IMR-90 (cell line): ENCODE data around the gene MLH1. TPM values are rescaled to one million over a fixed set of nuclear protein-coding genes. Genes with fewer than 3 reads are reported as not detected.
A peak's percentile ranks its signal among the peaks of the same experiment; 100 is the strongest.

Experiments
- ATAC-seq: fragments of 200-7000 bp; cut with Tn5 transposase; 2 replicates; pipeline ENCODE4 v1.9.1; 2020; ENCODE audit warnings: low read depth, mild to moderate bottlenecking, moderate library complexity
- BruUV-seq: library from RNA; stranded (reverse); fragments of 400-500 nt; replicated peaks from 2 replicates; lab custom pipeline; 2021; lab: Mats Ljungman, UMichigan
- CTCF ChIA-PET: fragments of 300-600 bp; formaldehyde crosslinking; extraction: SDS; loops from one replicate; lab custom pipeline; 2021; ENCODE audit warnings: antibody characterized with exemption; lab: Yijun Ruan, JAX
- POLR2A ChIA-PET: fragments of 300-600 bp; sonication (Branson Sonifier 250); formaldehyde crosslinking; loops from one replicate; lab custom pipeline; 2022; ENCODE audit warnings: antibody characterized with exemption; ENCODE audit not compliant: unreplicated experiment; lab: Charles Lee
- DNase-seq: peaks from one replicate; pipeline ENCODE4 v3.0.0; 2013
- H2AFZ ChIP-seq: replicated peaks from 2 replicates; pipeline ENCODE3; 2013; ENCODE audit warnings: low read length, mild to moderate bottlenecking; ENCODE audit not compliant: poor library complexity
- H2AK5ac ChIP-seq: 2 replicates; pipeline ENCODE4 v1.6.1; 2013; ENCODE audit warnings: low read depth, low read length, inconsistent platforms
- H2AK9ac ChIP-seq: replicated peaks from 2 replicates; pipeline ENCODE3; 2013; ENCODE audit warnings: mild to moderate bottlenecking, low read depth, low read length, moderate library complexity; ENCODE audit not compliant: poor library complexity
- H2BK120ac ChIP-seq: 2 replicates; pipeline ENCODE4 v1.6.1; 2013; ENCODE audit warnings: low read depth, low read length, inconsistent platforms
- H2BK15ac ChIP-seq: 3 replicates; pipeline ENCODE4 v1.6.1; 2013; ENCODE audit warnings: low read depth, low read length, inconsistent platforms
- H2BK20ac ChIP-seq: 2 replicates; pipeline ENCODE4 v1.6.1; 2013; ENCODE audit warnings: low read depth, mild to moderate bottlenecking, inconsistent platforms, low read length, moderate library complexity
- H2BK5ac ChIP-seq: 2 replicates; pipeline ENCODE4 v1.6.1; 2013; ENCODE audit warnings: mild to moderate bottlenecking, low read depth, low read length, inconsistent platforms; ENCODE audit not compliant: poor library complexity, severe bottlenecking
- H3K14ac ChIP-seq: replicated peaks from 2 replicates; pipeline ENCODE4 v1.6.1; 2013; ENCODE audit warnings: low read depth, low read length, inconsistent platforms
- H3K18ac ChIP-seq: 2 replicates; pipeline ENCODE4 v1.6.1; 2013; ENCODE audit warnings: low read depth, low read length, control low read depth
- H3K23ac ChIP-seq: 2 replicates; pipeline ENCODE4 v1.6.1; 2013; ENCODE audit warnings: low read depth, low read length, inconsistent platforms
- H3K27ac ChIP-seq: 2 replicates; pipeline ENCODE4 v1.5.1; 2013; ENCODE audit warnings: mild to moderate bottlenecking, control low read depth, low read length; ENCODE audit not compliant: insufficient read depth
- H3K27me3 ChIP-seq: 2 replicates; pipeline ENCODE4 v1.6.1; 2013; ENCODE audit warnings: low read length; ENCODE audit not compliant: control insufficient read depth, insufficient read depth
- H3K36me3 ChIP-seq: 2 replicates; pipeline ENCODE4 v1.6.1; 2013; ENCODE audit warnings: low read length, mixed read lengths; ENCODE audit not compliant: control insufficient read depth, insufficient read depth
- H3K4ac ChIP-seq: 2 replicates; pipeline ENCODE4 v1.6.1; 2013; ENCODE audit warnings: low read depth, low read length, inconsistent platforms
- H3K4me1 ChIP-seq: 2 replicates; pipeline ENCODE4 v1.6.1; 2013; ENCODE audit warnings: low read length, mixed read lengths; ENCODE audit not compliant: control insufficient read depth, insufficient read depth
- H3K4me2 ChIP-seq: 2 replicates; pipeline ENCODE4 v1.6.1; 2013; ENCODE audit warnings: low read depth, mild to moderate bottlenecking, control low read depth, low read length, moderate library complexity
- H3K4me3 ChIP-seq: 2 replicates; pipeline ENCODE4 v1.5.1; 2013; ENCODE audit warnings: low read depth, mild to moderate bottlenecking, control low read depth, low read length, moderate library complexity; ENCODE audit not compliant: insufficient read depth
- H3K56ac ChIP-seq: 2 replicates; pipeline ENCODE4 v1.6.1; 2013; ENCODE audit warnings: low read length, inconsistent platforms; ENCODE audit not compliant: insufficient read depth; ENCODE audit errors: extremely low read depth
- H3K79me1 ChIP-seq, 2 experiments: 2 replicates each; pipeline ENCODE4 v1.6.1; 2013; ENCODE audit warnings: low read length in 2 of 2, inconsistent platforms in 1 of 2, low read depth in 1 of 2
- H3K9ac ChIP-seq: 2 replicates; pipeline ENCODE4 v1.6.1; 2013; ENCODE audit warnings: low read depth, low read length, control low read depth
- H3K9me1 ChIP-seq: 2 replicates; pipeline ENCODE4 v1.6.1; 2013; ENCODE audit warnings: low read length, inconsistent platforms; ENCODE audit not compliant: insufficient read depth
- H3K9me3 ChIP-seq: 2 replicates; pipeline ENCODE4 v1.6.1; 2013; ENCODE audit warnings: low read length; ENCODE audit not compliant: control insufficient read depth, insufficient read depth
- H4K20me1 ChIP-seq: 2 replicates; pipeline ENCODE4 v1.6.1; 2013; ENCODE audit warnings: low read length, inconsistent platforms; ENCODE audit not compliant: insufficient read depth
- H4K5ac ChIP-seq: 2 replicates; pipeline ENCODE4 v1.6.1; 2013; ENCODE audit warnings: mild to moderate bottlenecking, low read depth, low read length, control low read depth
- H4K8ac ChIP-seq, 2 experiments: 2 replicates each; pipeline ENCODE4 v1.6.1; 2013; ENCODE audit warnings: low read depth in 2 of 2, low read length in 2 of 2, control low read depth in 1 of 2, inconsistent platforms in 1 of 2
- H4K91ac ChIP-seq: 2 replicates; pipeline ENCODE4 v1.6.1; 2013; ENCODE audit warnings: low read depth, low read length, inconsistent platforms; ENCODE audit not compliant: insufficient read depth
- BHLHE40 ChIP-seq: fragments of 150-350 bp; IDR thresholded peaks from 2 replicates; pipeline ENCODE4 v1.6.1; 2016; ENCODE audit warnings: mild to moderate bottlenecking, low read depth, low read length
- CEBPB ChIP-seq: IDR thresholded peaks from 2 replicates; pipeline ENCODE4 v1.6.1; 2012; ENCODE audit warnings: low read depth, low read length, improper control_type of control experiment
- CTCF ChIP-seq: conservative IDR thresholded peaks from 2 replicates; pipeline ENCODE4 v1.5.1; 2012; ENCODE audit warnings: mild to moderate bottlenecking, low read depth, low read length, improper control_type of control experiment
- FOS ChIP-seq: fragments of 150-350 bp; IDR thresholded peaks from 2 replicates; pipeline ENCODE4 v1.6.1; 2016; ENCODE audit warnings: low read depth, low read length
- MAZ ChIP-seq: IDR thresholded peaks from 2 replicates; pipeline ENCODE4 v1.6.1; 2012; ENCODE audit warnings: low read depth, mild to moderate bottlenecking, low read length, improper control_type of control experiment, moderate library complexity, borderline replicate concordance
- NFE2L2 ChIP-seq: fragments of 150-350 bp; IDR thresholded peaks from 2 replicates; pipeline ENCODE4 v1.6.1; 2016; ENCODE audit warnings: low read depth, mild to moderate bottlenecking, low read length
- POLR2A ChIP-seq: IDR thresholded peaks from 2 replicates; pipeline ENCODE4 v1.6.1; 2012; ENCODE audit warnings: mild to moderate bottlenecking, low read depth, low read length
- RAD21 ChIP-seq: IDR thresholded peaks from 2 replicates; pipeline ENCODE4 v1.6.1; 2012; ENCODE audit warnings: low read length, improper control_type of control experiment
- RCOR1 ChIP-seq: IDR thresholded peaks from 2 replicates; pipeline ENCODE4 v1.6.1; 2012; ENCODE audit warnings: mild to moderate bottlenecking, low read length, improper control_type of control experiment; ENCODE audit not compliant: insufficient replicate concordance
- RFX5 ChIP-seq: IDR thresholded peaks from 2 replicates; pipeline ENCODE4 v1.8.0; 2012; ENCODE audit warnings: low read depth, mild to moderate bottlenecking, low read length, moderate library complexity
- SMC3 ChIP-seq: fragments of 150-350 bp; IDR thresholded peaks from 2 replicates; pipeline ENCODE4 v1.6.1; 2016; ENCODE audit warnings: low read depth, mild to moderate bottlenecking, antibody characterized with exemption, low read length, moderate library complexity
- WGBS, 2 experiments: methylation state at CpG; one replicate each; pipeline versions ENCODE4 v1.1.5 to v1.1.7; 2013; ENCODE audit warnings: missing lambda C conversion rate in 2 of 2; ENCODE audit not compliant: insufficient read length in 1 of 2; ENCODE audit errors: extremely low coverage in 2 of 2; 5-methylcytosine and 5-hydroxymethylcytosine counted together
- dilution Hi-C: fragments of 300-500 bp; cut with HindIII; formaldehyde crosslinking; loops from one replicate; pipeline ENCODE4 v1.14.3; 2018; ENCODE audit warnings: low sequenced_read_pairs; ENCODE audit not compliant: unreplicated experiment
- in situ Hi-C: fragments of 300-500 bp; cut with MboI; formaldehyde crosslinking; loops from 3 replicates; pipeline ENCODE4 v1.14.3; 2019; ENCODE audit warnings: low sequenced_read_pairs, inconsistent platforms, mixed read lengths
- intact Hi-C: fragments of 100-400 bp; cut with micrococcal nuclease; formaldehyde crosslinking; loops from 2 replicates; pipeline ENCODE4 v1.10.0; 2022
- polyA plus RNA-seq, 3 experiments: library from polyadenylated mRNA; depleted of rRNA; stranded (reverse); fragments of >200 nt; gene quantifications; 2 replicates each; pipeline ENCODE4 v1.2.3, GENCODE V29; 2012; ENCODE audit warnings: low replicate concordance in 1 of 3
- total RNA-seq: library from RNA; depleted of rRNA; stranded (reverse); fragments of >200 nt; gene quantifications from 2 replicates; pipeline ENCODE4 v1.2.3, GENCODE V29; 2012
- TF ChIP-seq, protein P1 (sequence below): fragments of 150-350 bp; IDR thresholded peaks from 2 replicates; pipeline ENCODE4 v1.6.1; 2016; ENCODE audit warnings: low read depth, mild to moderate bottlenecking, low read length, moderate library complexity, borderline replicate concordance

The MLH1 gene
- total and polyA plus RNA-seq, 2 of the 4 experiments (the other 2 are of a cell fraction), result 30.2 to 54.1 TPM

DNA sequence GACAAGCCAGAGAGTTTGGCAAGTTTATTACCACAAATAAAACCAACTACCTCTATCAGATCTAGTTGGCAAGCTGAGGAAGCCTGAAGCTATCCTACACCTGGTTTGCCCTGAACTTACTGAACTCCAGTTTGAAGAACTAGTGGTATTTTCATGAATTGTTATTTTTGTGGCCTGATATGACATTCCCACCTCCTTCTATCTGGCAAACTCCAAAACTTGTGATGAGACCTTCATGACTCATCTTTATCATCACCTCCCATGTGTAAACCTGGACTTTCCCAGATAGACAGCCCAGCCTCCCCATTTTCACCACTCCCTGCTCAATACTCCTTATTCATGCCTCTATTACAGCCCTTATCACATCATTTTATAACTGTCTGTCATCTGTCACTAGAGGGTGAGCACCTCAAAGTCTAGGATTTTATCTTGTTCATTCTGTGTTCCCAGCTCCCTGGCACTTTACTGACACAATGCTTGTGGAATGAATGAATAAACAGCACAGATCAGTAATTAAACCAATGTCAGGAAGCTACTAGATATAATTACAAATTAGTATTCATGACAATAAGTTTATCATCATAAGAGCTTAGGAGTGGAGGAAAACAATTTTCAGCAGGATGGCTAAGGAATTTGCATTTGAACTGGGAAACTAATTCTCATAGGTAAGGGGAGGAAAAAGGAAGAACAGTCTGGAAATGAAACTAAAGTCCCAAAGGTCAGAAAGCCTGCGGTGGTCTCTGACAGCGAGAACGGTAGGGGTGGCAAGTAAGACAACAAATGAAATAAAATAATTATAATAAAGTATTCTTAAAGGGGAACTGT is 35.2 kb upstream of the MLH1 start (continued):
- peak; percentile 32; the same call in 1 of the 2 replicates for TF ChIP-seq NFE2L2
- peak; percentile 40; the same call in 1 of the 2 replicates for TF ChIP-seq BHLHE40
- TF ChIP-seq POLR2A, result no peak
- peak; percentile 80 for TF ChIP-seq CEBPB

DNA sequence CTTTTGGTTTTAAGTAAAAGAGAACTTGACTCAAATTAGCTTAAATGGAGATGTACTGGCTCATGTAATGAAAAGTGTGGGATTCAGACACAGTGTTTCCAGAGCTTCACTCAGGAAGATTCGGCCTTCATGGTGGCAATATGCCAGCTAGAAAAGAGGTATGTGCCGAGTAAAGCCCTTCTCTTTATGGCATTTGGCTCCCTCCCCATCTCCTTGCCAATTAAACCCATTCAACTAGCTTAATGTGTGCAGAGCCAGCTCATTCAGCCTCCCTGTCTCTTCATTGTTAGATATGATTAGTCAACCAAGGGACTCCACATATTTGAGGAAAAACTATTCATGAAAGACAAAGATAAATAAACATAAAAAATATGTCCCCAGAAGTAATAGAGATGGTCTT is 33.5 kb upstream of the MLH1 start:
- no peak overlapping the region for H2BK120ac ChIP-seq
- H2BK5ac ChIP-seq, result no peak overlapping the region
- no peaks in the 10 kb centered on the region for H3K36me3 ChIP-seq
- no peak overlapping the region for H2AK5ac ChIP-seq
- H3K18ac ChIP-seq, result no peak overlapping the region
- H4K8ac ChIP-seq, result no peak overlapping the region
- no peaks in the 10 kb centered on the region for H3K9me3 ChIP-seq
- no peak overlapping the region for H3K9ac ChIP-seq
- DNase-seq (no peak), ATAC-seq (no peak)
- H3K4me3 ChIP-seq, result no peak overlapping the region
- no peak overlapping the region for H3K27ac ChIP-seq
- H4K20me1 ChIP-seq, result no peaks in the 10 kb centered on the region
- H3K27me3 ChIP-seq, result no peaks in the 10 kb centered on the region
- no peak overlapping the region for H3K56ac ChIP-seq
- no TSS peak for BruUV-seq
- intact Hi-C loops (loop anchor here (2.0 kb wide), 1 partner anchor 91 kb away; no protein-coding TSS in a partner anchor), dilution Hi-C loops (no loop called here), in situ Hi-C loops (loop anchor here (5.0 kb wide), 1 partner anchor 233 kb away; no protein-coding TSS in a partner anchor)
- no peak overlapping the region for H2AFZ ChIP-seq
- H3K4ac ChIP-seq, result no peak overlapping the region
- H4K5ac ChIP-seq, result no peak overlapping the region
- H3K9me1 ChIP-seq, result no peaks in the 10 kb centered on the region; the same call in 1 of the 2 replicates
- no peaks in the 10 kb centered on the region for H3K79me1 ChIP-seq
- H3K14ac ChIP-seq, result no peak overlapping the region
- no CpG with 5 or more reads among the region's 2 CpGs for WGBS, 2 experiments
- no peak overlapping the region for H2BK15ac ChIP-seq
- ChIA-PET CTCF (interaction anchor here (0.7 to 3.5 kb wide), 4 partner anchors 13 to 104 kb away, joined by 3 to 39 read pairs (median 9); partner anchors contain the start of gene TRANK1), POLR2A (no interaction called here)
- H3K23ac ChIP-seq, result no peak overlapping the region
- H2BK20ac ChIP-seq, result no peak overlapping the region
- peaks cover 6% of the 10 kb centered on the region; the same call in 1 of the 2 replicates for H3K4me1 ChIP-seq
- H2AK9ac ChIP-seq, result no peak overlapping the region
- H3K4me2 ChIP-seq, result no peak overlapping the region
- no peak overlapping the region for H4K91ac ChIP-seq
- no peak for TF ChIP-seq MAZ
- TF ChIP-seq FOS, result no peak
- TF ChIP-seq, protein P1, sequence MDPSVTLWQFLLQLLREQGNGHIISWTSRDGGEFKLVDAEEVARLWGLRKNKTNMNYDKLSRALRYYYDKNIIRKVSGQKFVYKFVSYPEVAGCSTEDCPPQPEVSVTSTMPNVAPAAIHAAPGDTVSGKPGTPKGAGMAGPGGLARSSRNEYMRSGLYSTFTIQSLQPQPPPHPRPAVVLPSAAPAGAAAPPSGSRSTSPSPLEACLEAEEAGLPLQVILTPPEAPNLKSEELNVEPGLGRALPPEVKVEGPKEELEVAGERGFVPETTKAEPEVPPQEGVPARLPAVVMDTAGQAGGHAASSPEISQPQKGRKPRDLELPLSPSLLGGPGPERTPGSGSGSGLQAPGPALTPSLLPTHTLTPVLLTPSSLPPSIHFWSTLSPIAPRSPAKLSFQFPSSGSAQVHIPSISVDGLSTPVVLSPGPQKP, result no peak
- TF ChIP-seq NFE2L2, result no peak
- TF ChIP-seq CTCF, result no peak
- no peak for TF ChIP-seq POLR2A
- no peak for TF ChIP-seq RFX5
- TF ChIP-seq RCOR1, result no peak
- TF ChIP-seq SMC3, result no peak
- no peak for TF ChIP-seq RAD21
- TF ChIP-seq CEBPB, result no peak
- no peak for TF ChIP-seq BHLHE40
